ENCODE data around the gene ASPG.

ASPG gene

GRCh38 chr14:104136472-104137296, 51.2 kb downstream of the ASPG start (continued):
- no peak for TF ChIP-seq ZNF549 (tag by site-specific recombination; IDR thresholded peaks at IDR 0.05)
- no peak for TF ChIP-seq ZNF18 (tag by site-specific recombination; IDR thresholded peaks at IDR 0.05)
- peak; percentile 52; the same call in 1 of the 2 replicates for TF ChIP-seq ZBTB17 (tag by site-specific recombination; IDR thresholded peaks at IDR 0.05)
- 0 out of 2 replicates have a peak, but pooled peaks have one; percentile 23 for TF ChIP-seq SP7 (tag by site-specific recombination; IDR thresholded peaks at IDR 0.05)
- 0 out of 2 replicates have a peak, but pooled peaks have one; percentile 12 for TF ChIP-seq ZBTB1 (tag by site-specific recombination; IDR thresholded peaks at IDR 0.05)
- no peak for TF ChIP-seq KLF16 (tag by site-specific recombination; IDR thresholded peaks at IDR 0.05)
- no peak for TF ChIP-seq HOXC10 (CRISPR knock-in tag; IDR thresholded peaks at IDR 0.05)
- TF ChIP-seq PATZ1 (tag by site-specific recombination; IDR thresholded peaks at IDR 0.05): peak; percentile 65
- no peak for TF ChIP-seq MEIS1 (CRISPR knock-in tag; IDR thresholded peaks at IDR 0.05; ENCODE audit: borderline replicate concordance)
- TF ChIP-seq ZNF394 (tag by site-specific recombination; IDR thresholded peaks at IDR 0.05; ENCODE audit: borderline replicate concordance): no peak
- peak; percentile 61; the same call in 1 of the 2 replicates for TF ChIP-seq KLF8 (tag by site-specific recombination; IDR thresholded peaks at IDR 0.05)
- peak; percentile 96 for TF ChIP-seq KLF1 (tag by site-specific recombination; IDR thresholded peaks at IDR 0.05)
- 0 out of 2 replicates have a peak, but pooled peaks have one; percentile 17 for TF ChIP-seq ZNF571 (tag by site-specific recombination; IDR thresholded peaks at IDR 0.05)
- TF ChIP-seq KLF17 (tag by site-specific recombination; IDR thresholded peaks at IDR 0.05): no peak
- TF ChIP-seq ZIC2 (tag by site-specific recombination; IDR thresholded peaks at IDR 0.05): peak; percentile 70
- TF ChIP-seq ZNF596 (tag by site-specific recombination; IDR thresholded peaks at IDR 0.05): no peak
- no peak for TF ChIP-seq BCL11A (tag by site-specific recombination; IDR thresholded peaks at IDR 0.05; ENCODE audit: low read depth)
- no peak for TF ChIP-seq ZNF16 (tag by site-specific recombination; IDR thresholded peaks at IDR 0.05; ENCODE audit: low read depth)
- no peak for TF ChIP-seq SCRT1 (tag by site-specific recombination; IDR thresholded peaks at IDR 0.05; ENCODE audit: borderline replicate concordance)
- no peak for TF ChIP-seq ZNF629 (tag by site-specific recombination; IDR thresholded peaks at IDR 0.05)
- peak; percentile 74 for TF ChIP-seq ZBTB10 (tag by site-specific recombination; IDR thresholded peaks at IDR 0.05)
- no peak for TF ChIP-seq REST (tag by site-specific recombination; IDR thresholded peaks at IDR 0.05)
- TF ChIP-seq ZBTB26 (tag by site-specific recombination; optimal IDR thresholded peaks at IDR 0.05): peak; percentile 71
- TF ChIP-seq ZNF488 (tag by site-specific recombination; IDR thresholded peaks at IDR 0.05): no peak
- TF ChIP-seq MYNN (tag by site-specific recombination; IDR thresholded peaks at IDR 0.05; ENCODE audit: borderline replicate concordance): no peak
- no peak for TF ChIP-seq ZNF707 (tag by site-specific recombination; IDR thresholded peaks at IDR 0.05)

All from HEK293 (cell line).